K562 (cell line): ENCODE data around the gene SCYL1. TPM values are rescaled to one million over a fixed set of nuclear protein-coding genes. Genes with fewer than 3 reads are reported as not detected.

ENCODE experiments used
- ATAC-seq: fragments of 200-7000 bp; cut with Tn5 transposase; 3 replicates; pipeline ENCODE4 v1.9.1; 2020; ENCODE audit warnings: moderate library complexity
- BruUV-seq: library from RNA; stranded (reverse); fragments of 400-500 nt; replicated peaks from 2 replicates; lab custom pipeline; 2021; lab: Mats Ljungman, UMichigan
- CTCF ChIA-PET: fragments of 300-600 bp; formaldehyde crosslinking; extraction: SDS; loops from one replicate; lab custom pipeline; 2021; ENCODE audit warnings: low intra/inter-chr PET ratio; lab: Yijun Ruan, JAX
- POLR2A ChIA-PET: fragments of 300-600, 350-650 bp; sonication (Branson Sonifier 250); formaldehyde crosslinking; extraction: SDS; loops from one replicate; lab custom pipeline; 2021; ENCODE audit warnings: antibody characterized with exemption, inconsistent platforms; lab: Yijun Ruan, JAX
- DNase-seq, 4 experiments: peaks; one replicate each; pipeline versions ENCODE4 v3.0.0 to v3.0.0-alpha.2; 2011 to 2018; ENCODE audit warnings: low spot score in 3 of 4, mixed read lengths in 3 of 4; ENCODE audit errors: extremely low read depth in 1 of 4
- FAIRE-seq: peaks from 2 replicates; lab custom pipeline; 2011; peaks lifted over from hg19 to GRCh38; lab: Jason Lieb, UNC
- H2AFZ ChIP-seq: 2 replicates; pipeline ENCODE4 v1.6.0; 2011; ENCODE audit warnings: low read depth, low read length, control low read depth, inconsistent platforms
- H3K27ac ChIP-seq: fragments of 200-600 bp; 3 replicates; pipeline ENCODE4 v1.8.0; 2011; ENCODE audit warnings: low read depth, mild to moderate bottlenecking, control low read depth, inconsistent platforms, low read length, moderate library complexity, mixed read lengths; ENCODE audit errors: extremely low read depth
- H3K27me3 ChIP-seq, 2 experiments: fragments of 300-600 bp in 1 of 2; 2 replicates in 1 of 2; 3 replicates in 1 of 2; pipeline versions ENCODE4 v1.6.0 to v1.8.0; 2011; ENCODE audit warnings: inconsistent platforms in 2 of 2, low read length in 2 of 2, mild to moderate bottlenecking in 1 of 2, mixed read lengths in 1 of 2, moderate library complexity in 1 of 2; ENCODE audit not compliant: control insufficient read depth in 2 of 2, insufficient read depth in 2 of 2
- H3K36me3 ChIP-seq: fragments of 300-600 bp; 3 replicates; pipeline ENCODE4 v1.8.0; 2011; ENCODE audit warnings: mild to moderate bottlenecking, low read length, inconsistent platforms; ENCODE audit not compliant: control insufficient read depth, insufficient read depth
- H3K4me1 ChIP-seq, 2 experiments: fragments of 200-600 bp in 1 of 2; replicated peaks in 1 of 2; 2 replicates in 1 of 2; 3 replicates in 1 of 2; pipeline versions ENCODE4 v1.5.1 to v1.8.0; 2011; ENCODE audit warnings: inconsistent platforms in 2 of 2, low read length in 2 of 2, mild to moderate bottlenecking in 1 of 2, mixed read lengths in 1 of 2, moderate library complexity in 1 of 2; ENCODE audit not compliant: control insufficient read depth in 2 of 2, insufficient read depth in 2 of 2
- H3K4me2 ChIP-seq: 2 replicates; pipeline ENCODE4 v1.6.1; 2011; ENCODE audit warnings: low read length, control low read depth, inconsistent platforms, mixed read lengths; ENCODE audit not compliant: insufficient read depth
- H3K4me3 ChIP-seq: fragments of 200-600 bp; sonication (generic), shearing (Covaris generic); 2 replicates; pipeline ENCODE4 v1.5.1; 2016; ENCODE audit warnings: control low read depth, inconsistent platforms
- H3K79me2 ChIP-seq: fragments of 200-600 bp; 3 replicates; pipeline ENCODE4 v1.8.0; 2011; ENCODE audit warnings: low read length, inconsistent platforms; ENCODE audit not compliant: control insufficient read depth, insufficient read depth
- H3K9ac ChIP-seq, 2 experiments: 2 replicates each; pipeline versions ENCODE4 v1.6.0 to v1.6.1; 2011; ENCODE audit warnings: low read depth in 2 of 2, low read length in 2 of 2, control low read depth in 1 of 2, inconsistent platforms in 1 of 2, mild to moderate bottlenecking in 1 of 2, mixed read lengths in 1 of 2; ENCODE audit not compliant: insufficient read depth in 1 of 2
- H3K9me1 ChIP-seq: one replicate; pipeline ENCODE4 v1.6.0; 2011; ENCODE audit warnings: inconsistent platforms, mild to moderate bottlenecking, low read length, moderate library complexity; ENCODE audit not compliant: control insufficient read depth, insufficient read depth
- H3K9me3 ChIP-seq: replicated peaks from 2 replicates; pipeline ENCODE4 v1.5.1; 2011; ENCODE audit warnings: low read depth, low read length, inconsistent platforms; ENCODE audit not compliant: control insufficient read depth, insufficient read depth
- H4K20me1 ChIP-seq: replicated peaks from 2 replicates; pipeline ENCODE4 v1.6.1; 2011; ENCODE audit warnings: low read length, inconsistent platforms, mixed read lengths; ENCODE audit not compliant: control insufficient read depth, insufficient read depth
- ELF2 ChIP-seq: fragments of 250-450 bp; sonication (Bioruptor Pico); IDR thresholded peaks from 2 replicates; pipeline ENCODE4 v1.5.0; 2021; ENCODE audit warnings: mild to moderate bottlenecking
- FUS ChIP-seq: fragments of 200-400 bp; formaldehyde crosslinking; optimal IDR thresholded peaks from 2 replicates; pipeline ENCODE3; 2017; ENCODE audit warnings: low read depth, low read length
- MCM5 ChIP-seq: fragments of 450-650 bp; IDR thresholded peaks from 2 replicates; pipeline ENCODE4 v1.6.1; 2016; ENCODE audit warnings: low read depth
- MTA3 ChIP-seq: fragments of 450-650 bp; formaldehyde crosslinking; IDR thresholded peaks from 2 replicates; pipeline ENCODE4 v1.6.1; 2017; ENCODE audit warnings: mild to moderate bottlenecking, borderline replicate concordance
- MTF1 ChIP-seq: fragments of 250-450 bp; sonication (Bioruptor Pico); IDR thresholded peaks from 2 replicates; pipeline ENCODE4 v1.9.0; 2021; ENCODE audit warnings: moderate library complexity, mild to moderate bottlenecking, inconsistent platforms, borderline replicate concordance
- POLR2H ChIP-seq: IDR thresholded peaks from 2 replicates; pipeline ENCODE4 v1.6.1; 2016; ENCODE audit warnings: missing genetic modification characterization, low read depth, mild to moderate bottlenecking, control low read depth, missing compliant biosample characterization, moderate library complexity
- SUPT5H ChIP-seq: fragments of 450-650 bp; IDR thresholded peaks from 2 replicates; pipeline ENCODE4 v1.6.1; 2016
- ZNF354B ChIP-seq: fragments of 250-450 bp; sonication (Bioruptor Pico); IDR thresholded peaks from 2 replicates; pipeline ENCODE4 v1.4.0; 2020
- ZNF512 ChIP-seq: IDR thresholded peaks from 2 replicates; pipeline ENCODE4 v1.6.1; 2016; ENCODE audit warnings: missing genetic modification characterization, missing compliant biosample characterization
- ZNF57 ChIP-seq: fragments of 450-650 bp; formaldehyde crosslinking; IDR thresholded peaks from 2 replicates; pipeline ENCODE4 v1.4.0; 2020; ENCODE audit warnings: mild to moderate bottlenecking, moderate library complexity
- WGBS: fragments of 100-300 bp; shearing (Covaris generic); methylation state at CpG from one replicate; pipeline ENCODE4 v1.1.6; 2016; ENCODE audit warnings: low coverage, mixed read lengths; ENCODE audit not compliant: insufficient coverage; ENCODE audit errors: missing lambda C conversion rate; 5-methylcytosine and 5-hydroxymethylcytosine counted together
- in situ Hi-C: fragments of 300-500 bp; cut with MboI; formaldehyde crosslinking; loops from 4 replicates; pipeline ENCODE4 v1.15.0; 2018; ENCODE audit warnings: inconsistent platforms, mixed read lengths
- intact Hi-C: fragments of 100-400 bp; cut with micrococcal nuclease; formaldehyde crosslinking; loops from 2 replicates; pipeline ENCODE4 v1.14.2; 2022
- polyA plus RNA-seq, 8 experiments: library from polyadenylated mRNA; depleted of rRNA in 4 of 8; stranded (reverse) in 5 of 8; unstranded in 3 of 8; fragments of >200 nt; fragmentation: Nextera tagmentation in 2 of 8; fragmentation: Illumina TruSeq in 1 of 8; extraction: Ambion mirVana in 2 of 8; extraction: Trizol in 1 of 8; gene quantifications; 2 replicates each; pipeline versions ENCODE4 v1.2.1 to v1.2.3, GENCODE V29; 2011 to 2014; ENCODE audit warnings: inconsistent platforms in 1 of 8, missing spikeins in 1 of 8
- total RNA-seq, 7 experiments: library from RNA; depleted of rRNA in 6 of 7; stranded (reverse); fragments of >200 nt in 6 of 7; fragmentation: Illumina TruSeq in 2 of 7; extraction: Trizol in 2 of 7; gene quantifications; 2 replicates each; pipeline versions ENCODE4 v1.2.1 to v1.2.3, GENCODE V29; 2011 to 2021; ENCODE audit warnings: low replicate concordance in 1 of 7
- TF ChIP-seq, protein P1 (sequence below): fragments of 450-650 bp; IDR thresholded peaks from 2 replicates; pipeline ENCODE4 v1.6.1; 2017; ENCODE audit warnings: antibody characterized with exemption, mild to moderate bottlenecking

Gene SCYL1
- total and polyA plus RNA-seq, 9 of the 15 experiments (the other 6 are each of a cell fraction or from before 2014, with no cell fraction given) = 1.9 to 145 (median 57.6) TPM

GRCh38 chr11:65569164-65569972 is 44.5 kb downstream of the SCYL1 start:
- Histone ChIP-seq H3K27me3 (no peaks in the 10 kb centered on the region), H3K4me2 (peak overlapping the region; percentile 99), H3K9me1 (no peaks in the 10 kb centered on the region), H3K79me2 (peaks cover 54% of the 10 kb centered on the region), H3K9ac (peak overlapping the region; percentile 82 to 98), H3K4me3 (peak overlapping the region; percentile 65), H3K27ac (peak overlapping the region; percentile 68), H3K36me3 (peaks cover 19% of the 10 kb centered on the region; the same call in 2 of the 3 replicates), H4K20me1 (peaks cover 6% of the 10 kb centered on the region), H3K4me1 (peaks cover 32 to 54% of the 10 kb centered on the region in 2 experiments), H2AFZ (peak overlapping the region; percentile 97), H3K9me3 (no peaks in the 10 kb centered on the region)
- ATAC-seq (peak; percentile 20), DNase-seq (peak in 1 of 4 experiments; percentile 8), FAIRE-seq (peak; percentile 19)
- TSS peak; percentile 64 for BruUV-seq
- in situ Hi-C loops (no loop called here), intact Hi-C loops (no loop called here)
- ChIA-PET CTCF (interaction anchor here (6.5 kb wide), 1 partner anchor 29 kb away, joined by 63 read pairs; no protein-coding TSS in a partner anchor), POLR2A (interaction anchor here (0.8 to 4.7 kb wide), 8 partner anchors 9 to 146 kb away, joined by 3 to 35 read pairs (median 16); partner anchors contain the start of genes MALAT1 and NEAT1)
- 6% methylated on average over 28 of the region's 28 CpGs for WGBS
- TF ChIP-seq ZNF512 (tag) (no peak), ZNF354B (no peak), MTF1 (CRISPR knock-in tag) (no peak), MCM5 (no peak), ELF2 (no peak), POLR2H (tag) (no peak), ZNF57 (CRISPR knock-in tag) (0 out of 2 replicates have a peak, but pooled peaks have one; percentile 62), MTA3 (no peak), SUPT5H (no peak), FUS (no peak)
- TF ChIP-seq, protein P1, sequence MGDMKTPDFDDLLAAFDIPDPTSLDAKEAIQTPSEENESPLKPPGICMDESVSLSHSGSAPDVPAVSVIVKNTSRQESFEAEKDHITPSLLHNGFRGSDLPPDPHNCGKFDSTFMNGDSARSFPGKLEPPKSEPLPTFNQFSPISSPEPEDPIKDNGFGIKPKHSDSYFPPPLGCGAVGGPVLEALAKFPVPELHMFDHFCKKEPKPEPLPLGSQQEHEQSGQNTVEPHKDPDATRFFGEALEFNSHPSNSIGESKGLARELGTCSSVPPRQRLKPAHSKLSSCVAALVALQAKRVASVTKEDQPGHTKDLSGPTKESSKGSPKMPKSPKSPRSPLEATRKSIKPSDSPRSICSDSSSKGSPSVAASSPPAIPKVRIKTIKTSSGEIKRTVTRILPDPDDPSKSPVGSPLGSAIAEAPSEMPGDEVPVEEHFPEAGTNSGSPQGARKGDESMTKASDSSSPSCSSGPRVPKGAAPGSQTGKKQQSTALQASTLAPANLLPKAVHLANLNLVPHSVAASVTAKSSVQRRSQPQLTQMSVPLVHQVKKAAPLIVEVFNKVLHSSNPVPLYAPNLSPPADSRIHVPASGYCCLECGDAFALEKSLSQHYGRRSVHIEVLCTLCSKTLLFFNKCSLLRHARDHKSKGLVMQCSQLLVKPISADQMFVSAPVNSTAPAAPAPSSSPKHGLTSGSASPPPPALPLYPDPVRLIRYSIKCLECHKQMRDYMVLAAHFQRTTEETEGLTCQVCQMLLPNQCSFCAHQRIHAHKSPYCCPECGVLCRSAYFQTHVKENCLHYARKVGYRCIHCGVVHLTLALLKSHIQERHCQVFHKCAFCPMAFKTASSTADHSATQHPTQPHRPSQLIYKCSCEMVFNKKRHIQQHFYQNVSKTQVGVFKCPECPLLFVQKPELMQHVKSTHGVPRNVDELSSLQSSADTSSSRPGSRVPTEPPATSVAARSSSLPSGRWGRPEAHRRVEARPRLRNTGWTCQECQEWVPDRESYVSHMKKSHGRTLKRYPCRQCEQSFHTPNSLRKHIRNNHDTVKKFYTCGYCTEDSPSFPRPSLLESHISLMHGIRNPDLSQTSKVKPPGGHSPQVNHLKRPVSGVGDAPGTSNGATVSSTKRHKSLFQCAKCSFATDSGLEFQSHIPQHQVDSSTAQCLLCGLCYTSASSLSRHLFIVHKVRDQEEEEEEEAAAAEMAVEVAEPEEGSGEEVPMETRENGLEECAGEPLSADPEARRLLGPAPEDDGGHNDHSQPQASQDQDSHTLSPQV = peak; percentile 65
